K562 (cell line): ENCODE results near the gene LHX5.

Source experiments
- CTCF ChIP-seq, 3 experiments: IDR thresholded peaks in 2 of 3; conservative IDR thresholded peaks in 1 of 3; 2 replicates each; pipeline ENCODE4 v1.5.1; 2011 to 2012; ENCODE audit warnings: low read length in 3 of 3, mild to moderate bottlenecking in 3 of 3, control low read depth in 2 of 3, improper control_type of control experiment in 1 of 3, inconsistent platforms in 1 of 3, low read depth in 1 of 3, mixed read lengths in 1 of 3, moderate library complexity in 1 of 3; ENCODE audit not compliant: insufficient read depth in 2 of 3
- MXD1 ChIP-seq: fragments of 250-450 bp; sonication (Bioruptor Pico); IDR thresholded peaks from 2 replicates; pipeline ENCODE4 v1.8.0; 2021; ENCODE audit warnings: borderline replicate concordance, mild to moderate bottlenecking, moderate library complexity; ENCODE audit not compliant: poor library complexity, severe bottlenecking
- POLR2AphosphoS2 ChIP-seq: IDR thresholded peaks from 2 replicates; pipeline ENCODE4 v1.6.1; 2012; ENCODE audit warnings: low read length, improper control_type of control experiment
- SIRT6 ChIP-seq: IDR thresholded peaks from one replicate; pipeline ENCODE4 v1.6.1; 2012; ENCODE audit warnings: low read depth, mild to moderate bottlenecking, control low read depth, inconsistent platforms, low read length, moderate library complexity
- ZNF592 ChIP-seq: fragments of 450-650 bp; IDR thresholded peaks from 2 replicates; pipeline ENCODE4 v1.6.1; 2017; ENCODE audit warnings: antibody characterized with exemption, mild to moderate bottlenecking

GRCh38 chr12:113424456-113424855 lies 47.2 kb downstream of the LHX5 start:
- TF ChIP-seq CTCF (IDR thresholded peaks at IDR 0.05 in 2 of 3, conservative IDR thresholded peaks at IDR 0.05 in 1 of 3; ENCODE audit: insufficient read depth in 2 of 3, low read depth in 1 of 3, low read length in 3 of 3) (no peak), MXD1 (no peak), SIRT6 (no peak), POLR2AphosphoS2 (no peak), ZNF592 (no peak)
